B cell (primary cell): ENCODE data around the gene PRDM2. TPM values are rescaled to one million over a fixed set of nuclear protein-coding genes. Genes with fewer than 3 reads are reported as not detected.
A peak's percentile ranks its signal among the peaks of the same experiment; 100 is the strongest.

Source experiments
- ATAC-seq: fragments of 200-7000 bp; cut with Tn5 transposase; one replicate; pipeline ENCODE4 v1.10.0; 2021; ENCODE audit warnings: low read depth, mild to moderate bottlenecking, moderate number of reproducible peaks, moderate library complexity
- CTCF ChIA-PET: fragments of 350-600 bp; sonication (Branson Sonifier 250); formaldehyde crosslinking; loops from one replicate; lab custom pipeline; 2021; ENCODE audit warnings: antibody characterized with exemption, inconsistent platforms; lab: Charles Lee
- POLR2A ChIA-PET: fragments of 350-600 bp; sonication (Branson Sonifier 250); formaldehyde crosslinking; loops from one replicate; lab custom pipeline; 2021; ENCODE audit warnings: antibody characterized with exemption; lab: Charles Lee
- DNase-seq: peaks from one replicate; pipeline ENCODE4 v3.0.0; 2013
- H2AFZ ChIP-seq: 2 replicates; pipeline ENCODE4 v1.6.1; 2012; ENCODE audit warnings: mild to moderate bottlenecking, low read depth, low read length; ENCODE audit not compliant: insufficient read depth, poor library complexity, severe bottlenecking
- H3K27ac ChIP-seq, 2 donors: 1 replicate in 1 of 2; 2 replicates in 1 of 2; pipeline ENCODE4 v1.5.1; 2012 to 2013; ENCODE audit warnings: low read length in 2 of 2, mild to moderate bottlenecking in 2 of 2, moderate library complexity in 1 of 2
- H3K27me3 ChIP-seq, 4 experiments: fragments of 200-600 bp in 1 of 4; sonication (generic) in 1 of 4; replicated peaks in 1 of 4; 1 replicate in 2 of 4; 2 replicates in 2 of 4; pipeline versions ENCODE4 v1.6.1 to v1.7.0; 2013 to 2016; ENCODE audit warnings: low read length in 3 of 4, mild to moderate bottlenecking in 2 of 4, mixed read lengths in 1 of 4, moderate library complexity in 1 of 4; ENCODE audit not compliant: insufficient read depth in 4 of 4, control insufficient read depth in 3 of 4; ENCODE audit errors: control extremely low read depth in 1 of 4
- H3K36me3 ChIP-seq, 2 experiments: replicated peaks in 1 of 2; 1 replicate in 1 of 2; 2 replicates in 1 of 2; pipeline versions ENCODE4 v1.6.1 to v1.7.1; 2013; ENCODE audit warnings: low read length in 1 of 2; ENCODE audit not compliant: insufficient read depth in 2 of 2, control insufficient read depth in 1 of 2; ENCODE audit errors: control extremely low read depth in 1 of 2, extremely low read depth in 1 of 2
- H3K4me1 ChIP-seq, 2 donors: fragments of 200-600 bp in 1 of 2; sonication (generic) in 1 of 2; 1 replicate in 1 of 2; 2 replicates in 1 of 2; pipeline versions ENCODE4 v1.5.1 to v1.6.1; 2013 to 2017; ENCODE audit warnings: low read length in 2 of 2; ENCODE audit not compliant: control insufficient read depth in 2 of 2, insufficient read depth in 2 of 2
- H3K4me2 ChIP-seq: replicated peaks from 2 replicates; pipeline ENCODE3; 2012; ENCODE audit warnings: mild to moderate bottlenecking, low read depth, low read length; ENCODE audit not compliant: poor library complexity, severe bottlenecking
- H3K4me3 ChIP-seq, 5 experiments: fragments of 200-600 bp in 1 of 5; sonication (generic) in 1 of 5; 1 replicate in 3 of 5; 2 replicates in 2 of 5; pipeline versions ENCODE4 v1.5.1 to v1.7.0; 2011 to 2016; ENCODE audit warnings: low read length in 4 of 5, mild to moderate bottlenecking in 4 of 5, low read depth in 2 of 5, control low read depth in 1 of 5, moderate library complexity in 1 of 5; ENCODE audit not compliant: insufficient read depth in 1 of 5; ENCODE audit errors: control extremely low read depth in 1 of 5, extremely low read depth in 1 of 5
- H3K79me2 ChIP-seq: fragments of 200-600 bp; sonication (generic); one replicate; pipeline ENCODE4 v1.6.0; 2016; ENCODE audit warnings: low read length; ENCODE audit not compliant: control insufficient read depth, insufficient read depth
- H3K9ac ChIP-seq: fragments of 200-600 bp; sonication (generic); 2 replicates; pipeline ENCODE4 v1.6.1; 2017; ENCODE audit warnings: mild to moderate bottlenecking, low read length, moderate library complexity
- H3K9me3 ChIP-seq, 3 donors: one replicate each; pipeline versions ENCODE4 v1.6.1 to v1.7.1; 2013; ENCODE audit warnings: low read length in 2 of 3; ENCODE audit not compliant: control insufficient read depth in 2 of 3, insufficient read depth in 1 of 3; ENCODE audit errors: control extremely low read depth in 1 of 3
- H4K20me1 ChIP-seq: 2 replicates; pipeline ENCODE4 v1.6.0; 2012; ENCODE audit warnings: mild to moderate bottlenecking, low read length; ENCODE audit not compliant: insufficient read depth, control insufficient read depth, poor library complexity, severe bottlenecking
- H3K27ac Mint-ChIP-seq: one replicate; pipeline ENCODE4 v1.8.0; 2021; ENCODE audit warnings: mixed read lengths
- H3K27me3 Mint-ChIP-seq: one replicate; pipeline ENCODE4 v1.8.0; 2021; ENCODE audit warnings: mixed read lengths
- H3K4me1 Mint-ChIP-seq: one replicate; pipeline ENCODE4 v1.8.0; 2021; ENCODE audit warnings: mixed read lengths
- H3K4me3 Mint-ChIP-seq: one replicate; pipeline ENCODE4 v1.8.0; 2021; ENCODE audit warnings: mixed read lengths
- H3K9me3 Mint-ChIP-seq: one replicate; pipeline ENCODE4 v1.8.0; 2022; ENCODE audit warnings: mixed read lengths; ENCODE audit not compliant: insufficient read depth
- EZH2 ChIP-seq: IDR thresholded peaks from 2 replicates; pipeline ENCODE4 v1.6.1; 2012; ENCODE audit warnings: borderline replicate concordance, low read depth, mild to moderate bottlenecking, moderate library complexity, low read length; ENCODE audit not compliant: insufficient read depth, poor library complexity, severe bottlenecking
- WGBS: methylation state at CpG from one replicate; pipeline ENCODE4 v1.1.5; 2013; ENCODE audit warnings: missing lambda C conversion rate; ENCODE audit not compliant: insufficient coverage; 5-methylcytosine and 5-hydroxymethylcytosine counted together
- intact Hi-C: fragments of 100-400 bp; cut with micrococcal nuclease; formaldehyde crosslinking; loops from one replicate; pipeline ENCODE4 v1.10.0; 2022
- polyA plus RNA-seq: library from polyadenylated mRNA; depleted of rRNA; stranded (reverse); fragments of >200 nt; gene quantifications from 2 replicates; pipeline ENCODE4 v1.2.3, GENCODE V29; 2012
- total RNA-seq, 2 donors: library from RNA; stranded (reverse); fragments of 120-200 nt in 1 of 2; gene quantifications; 1 replicate in 1 of 2; 2 replicates in 1 of 2; pipeline versions ENCODE4 v1.2.3 to v1.2.4, GENCODE V29; 2013 to 2022
- TF ChIP-seq, protein P1 (sequence below): fragments of 200-600 bp; IDR thresholded peaks from one replicate; pipeline ENCODE4 v1.8.0; 2022; ENCODE audit warnings: antibody characterized with exemption, mild to moderate bottlenecking

Gene PRDM2
- total and polyA plus RNA-seq, 2 donors (not counting 1 experiment from before 2014, with no cell fraction given): 50.1 to 432 TPM

DNA sequence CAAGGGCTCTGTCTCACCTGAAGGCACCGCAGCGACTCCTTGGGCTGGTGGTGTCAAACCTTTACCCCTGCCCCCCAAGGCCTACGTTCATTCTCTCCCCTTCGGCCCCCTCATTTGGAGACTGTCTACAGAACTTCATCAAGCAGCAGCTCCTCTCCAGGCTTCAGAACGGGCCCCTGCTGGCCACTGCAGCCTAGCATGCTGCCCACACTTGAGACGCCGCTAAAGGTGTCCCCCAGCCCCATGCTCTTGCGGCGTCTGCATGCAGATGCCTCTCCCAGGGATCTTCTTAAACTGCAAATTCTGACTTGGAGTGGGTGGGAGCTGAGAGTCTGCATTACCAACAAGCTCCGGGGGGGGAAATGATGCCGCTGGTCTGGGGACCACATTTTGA lies 104.2 kb downstream of the PRDM2 start:
- POLR2A ChIA-PET: no interaction called here
- CTCF ChIA-PET: interaction anchor here (0.6 kb wide), 1 partner anchor 19 kb away, joined by 4 read pairs; no protein-coding TSS in a partner anchor
- intact Hi-C loops: no loop called here

DNA sequence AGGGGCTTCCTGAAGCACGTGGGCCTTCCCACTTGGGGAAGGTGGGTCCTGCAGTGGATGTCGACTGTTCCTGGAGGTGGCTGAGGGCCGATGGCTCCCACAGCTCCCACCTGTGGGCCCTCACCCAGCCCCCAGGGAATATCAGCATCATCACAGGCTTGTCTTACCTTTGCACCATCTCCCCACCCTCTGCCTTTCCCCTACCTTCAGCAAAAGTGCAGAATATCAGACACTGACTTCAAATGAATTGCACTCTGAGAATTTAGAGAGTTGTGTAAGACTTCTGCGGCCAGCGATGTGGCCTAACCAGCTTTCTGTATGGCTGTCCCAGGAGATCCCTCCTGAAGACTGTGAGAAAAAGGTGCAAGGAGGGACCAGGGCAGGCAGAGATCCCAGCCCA lies 105.4 kb downstream of the PRDM2 start:
- 91% methylated on average over 2 of the region's 5 CpGs for WGBS
- ATAC-seq (no peak), DNase-seq (no peak)
- H3K4me2 ChIP-seq: no peak overlapping the region
- no peaks in the 10 kb centered on the region for H3K9me3 Mint-ChIP-seq
- H3K4me1 Mint-ChIP-seq: peaks cover 50% of the 10 kb centered on the region
- ChIA-PET CTCF (interaction anchor here (0.8 to 1.5 kb wide), 2 partner anchors 8 to 19 kb away, joined by 3 read pairs; no protein-coding TSS in a partner anchor), POLR2A (no interaction called here)
- H3K27me3 ChIP-seq: no peaks in the 10 kb centered on the region
- H3K27me3 Mint-ChIP-seq: no peaks in the 10 kb centered on the region
- H3K36me3 ChIP-seq: peaks cover 0 to 5% of the 10 kb centered on the region in 2 experiments
- H3K79me2 ChIP-seq: peaks cover 58% of the 10 kb centered on the region
- peak overlapping the region; percentile 10 for H3K27ac Mint-ChIP-seq
- no peak overlapping the region for H3K27ac ChIP-seq
- no peak overlapping the region for H3K9ac ChIP-seq
- TF ChIP-seq EZH2: no peak
- TF ChIP-seq, protein P1, sequence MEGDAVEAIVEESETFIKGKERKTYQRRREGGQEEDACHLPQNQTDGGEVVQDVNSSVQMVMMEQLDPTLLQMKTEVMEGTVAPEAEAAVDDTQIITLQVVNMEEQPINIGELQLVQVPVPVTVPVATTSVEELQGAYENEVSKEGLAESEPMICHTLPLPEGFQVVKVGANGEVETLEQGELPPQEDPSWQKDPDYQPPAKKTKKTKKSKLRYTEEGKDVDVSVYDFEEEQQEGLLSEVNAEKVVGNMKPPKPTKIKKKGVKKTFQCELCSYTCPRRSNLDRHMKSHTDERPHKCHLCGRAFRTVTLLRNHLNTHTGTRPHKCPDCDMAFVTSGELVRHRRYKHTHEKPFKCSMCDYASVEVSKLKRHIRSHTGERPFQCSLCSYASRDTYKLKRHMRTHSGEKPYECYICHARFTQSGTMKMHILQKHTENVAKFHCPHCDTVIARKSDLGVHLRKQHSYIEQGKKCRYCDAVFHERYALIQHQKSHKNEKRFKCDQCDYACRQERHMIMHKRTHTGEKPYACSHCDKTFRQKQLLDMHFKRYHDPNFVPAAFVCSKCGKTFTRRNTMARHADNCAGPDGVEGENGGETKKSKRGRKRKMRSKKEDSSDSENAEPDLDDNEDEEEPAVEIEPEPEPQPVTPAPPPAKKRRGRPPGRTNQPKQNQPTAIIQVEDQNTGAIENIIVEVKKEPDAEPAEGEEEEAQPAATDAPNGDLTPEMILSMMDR: no peak
- intact Hi-C loops: no loop called here
- no peaks in the 10 kb centered on the region for H3K9me3 ChIP-seq
- H3K4me1 ChIP-seq: peaks cover 0 to 8% of the 10 kb centered on the region in 2 donors
- no peak overlapping the region for H3K4me3 Mint-ChIP-seq
- no peak overlapping the region for H3K4me3 ChIP-seq
- peaks cover 73% of the 10 kb centered on the region for H4K20me1 ChIP-seq
- no peak overlapping the region for H2AFZ ChIP-seq

More for the DNA sequence above, 104.2 kb downstream of the PRDM2 start:
- no peaks in the 10 kb centered on the region for H3K9me3 ChIP-seq
- TF ChIP-seq EZH2: no peak
- TF ChIP-seq, protein P1: no peak
- DNase-seq (no peak), ATAC-seq (no peak)
- peaks cover 58% of the 10 kb centered on the region for H3K79me2 ChIP-seq
- Mint-ChIP-seq H3K27ac (peak overlapping the region; percentile 37), H3K27me3 (no peaks in the 10 kb centered on the region), H3K9me3 (no peaks in the 10 kb centered on the region), H3K4me3 (no peak overlapping the region), H3K4me1 (peaks cover 48% of the 10 kb centered on the region)
- no peak overlapping the region for H3K27ac ChIP-seq
- peaks cover 84% of the 10 kb centered on the region for H4K20me1 ChIP-seq
- WGBS: 96% methylated on average over 11 of the region's 11 CpGs
- no peak overlapping the region for H3K4me3 ChIP-seq
- no peak overlapping the region for H2AFZ ChIP-seq
- no peak overlapping the region for H3K4me2 ChIP-seq
- H3K4me1 ChIP-seq: peaks cover 0 to 8% of the 10 kb centered on the region in 2 donors
- H3K9ac ChIP-seq: no peak overlapping the region
- peaks cover 0 to 5% of the 10 kb centered on the region in 2 experiments for H3K36me3 ChIP-seq
- no peaks in the 10 kb centered on the region for H3K27me3 ChIP-seq
